HG03354 (cell line): ENCODE measurements around the gene RASA3.
"Not testable (repeated sequence)": the region's sequence is repeated elsewhere in the genome, so short reads cannot be mapped to it uniquely, and the experiment has no call there.

Experiments used
- ATAC-seq: cut with Tn5 transposase; IDR thresholded peaks from one replicate; pipeline ENCODE4 v1.9.1; 2021; ENCODE audit warnings: mild to moderate bottlenecking; ENCODE audit not compliant: unreplicated experiment, poor library complexity, severe bottlenecking

RASA3 gene

DNA sequence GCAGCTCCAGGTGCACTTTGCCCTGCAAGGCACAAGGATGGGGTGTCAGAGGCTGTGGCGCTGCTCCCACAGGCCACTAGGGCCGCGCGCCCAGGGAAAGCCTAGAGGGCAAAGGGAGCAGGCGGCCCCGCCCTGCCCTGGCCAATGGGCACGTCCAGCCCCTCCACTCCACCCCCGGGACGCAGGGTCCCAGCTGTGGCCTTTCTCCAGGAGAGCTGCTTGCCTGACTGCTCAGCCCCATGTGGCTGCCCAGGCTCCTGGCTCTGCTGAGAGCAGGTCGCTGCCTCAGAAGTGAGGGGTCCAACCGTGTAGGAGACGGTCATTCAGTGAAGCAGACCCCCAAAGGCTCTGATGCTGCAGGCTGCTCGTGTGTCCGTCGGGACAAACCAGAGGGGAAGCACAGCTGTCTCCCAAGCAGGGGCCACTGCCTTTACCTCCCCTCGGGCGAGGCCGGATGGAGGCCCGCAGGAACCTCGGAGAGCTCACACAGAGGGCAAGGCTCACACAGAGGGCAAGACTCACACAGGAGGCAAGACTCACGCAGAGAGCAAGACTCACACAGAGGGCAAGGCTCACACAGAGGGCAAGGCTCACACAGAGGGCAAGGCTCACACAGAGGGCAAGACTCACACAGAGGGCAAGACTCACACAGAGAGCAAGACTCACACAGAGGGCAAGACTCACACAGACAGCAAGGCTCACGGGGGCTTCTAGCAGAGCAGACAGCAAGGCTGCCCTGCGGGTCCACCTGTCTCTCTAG lies 102.4 kb downstream of the RASA3 start:
- ATAC-seq = no peak

- ATAC-seq = no peak
Measured at GRCh38 chr13:114027826-114028225, 104.6 kb downstream of the RASA3 start.

DNA sequence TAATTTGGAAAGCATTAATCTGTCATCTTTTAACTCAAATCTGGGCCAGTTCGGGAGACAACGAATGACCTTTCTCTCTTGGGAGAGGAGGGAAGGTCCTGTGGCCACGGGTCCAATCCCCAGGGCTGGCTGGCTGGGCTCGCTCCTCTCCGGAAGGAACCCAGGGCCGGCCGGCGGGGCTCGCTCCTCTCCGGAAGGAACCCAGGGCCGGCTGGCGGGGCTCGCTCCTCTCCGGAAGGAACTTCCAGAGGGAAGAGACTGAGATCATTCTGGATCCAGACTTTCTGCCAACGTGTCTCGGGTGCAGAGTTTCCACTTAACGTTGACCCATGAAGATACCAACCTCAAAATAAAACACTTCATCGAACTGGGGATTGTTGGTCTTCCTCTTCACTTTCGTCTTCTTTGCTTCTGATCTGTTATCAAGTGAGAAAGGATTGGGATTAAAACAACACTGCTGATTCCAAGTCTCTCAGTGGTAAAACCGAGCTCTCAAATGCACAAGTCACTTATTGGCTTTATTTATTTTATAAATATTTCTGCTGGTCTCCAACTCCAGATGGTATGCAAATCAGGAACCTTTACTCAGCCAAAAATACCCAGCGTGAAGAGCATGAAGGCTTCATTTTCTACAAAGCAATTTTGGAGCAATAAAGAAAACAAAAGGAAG lies 105.2 kb downstream of the RASA3 start:
- ATAC-seq = no peak

DNA sequence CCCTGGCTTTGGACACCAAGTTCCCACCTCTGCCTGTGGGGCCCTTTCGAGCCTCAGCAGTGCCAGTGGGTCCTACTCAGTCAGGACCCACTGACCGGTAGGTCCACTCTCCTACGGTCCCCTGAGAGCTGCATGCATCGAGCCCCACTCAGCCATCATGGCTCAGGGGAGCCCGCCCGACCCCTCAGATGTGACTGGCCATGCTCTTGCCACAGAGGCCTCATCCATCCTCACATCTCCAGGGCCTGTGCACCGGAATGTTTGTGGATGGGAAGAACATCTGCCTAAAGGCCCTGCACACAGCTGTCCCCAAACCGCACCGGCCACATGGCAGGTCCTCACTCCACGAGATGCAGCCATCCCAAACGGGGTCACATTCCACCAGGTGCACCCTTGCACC lies 105.9 kb downstream of the RASA3 start:
- no peak for ATAC-seq

- ATAC-seq = no peak
Measured at GRCh38 chr13:114025714-114026431, 106.5 kb downstream of the RASA3 start.

DNA sequence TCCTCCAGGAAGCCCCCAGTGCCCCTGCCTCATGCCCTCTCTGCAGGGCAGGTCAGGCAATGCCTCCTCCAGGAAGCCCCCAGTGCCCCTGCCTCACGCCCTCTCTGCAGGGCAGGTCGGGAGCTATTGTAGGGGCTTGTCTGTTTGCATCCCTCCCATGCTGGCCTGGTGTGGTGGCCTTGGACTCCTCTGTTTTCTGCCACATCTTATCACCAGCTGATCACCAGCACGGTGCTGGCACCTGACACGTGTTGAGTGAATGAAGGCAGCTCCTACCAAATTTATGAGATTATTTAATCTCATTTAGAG lies 107.1 kb downstream of the RASA3 start:
- ATAC-seq = no peak

DNA sequence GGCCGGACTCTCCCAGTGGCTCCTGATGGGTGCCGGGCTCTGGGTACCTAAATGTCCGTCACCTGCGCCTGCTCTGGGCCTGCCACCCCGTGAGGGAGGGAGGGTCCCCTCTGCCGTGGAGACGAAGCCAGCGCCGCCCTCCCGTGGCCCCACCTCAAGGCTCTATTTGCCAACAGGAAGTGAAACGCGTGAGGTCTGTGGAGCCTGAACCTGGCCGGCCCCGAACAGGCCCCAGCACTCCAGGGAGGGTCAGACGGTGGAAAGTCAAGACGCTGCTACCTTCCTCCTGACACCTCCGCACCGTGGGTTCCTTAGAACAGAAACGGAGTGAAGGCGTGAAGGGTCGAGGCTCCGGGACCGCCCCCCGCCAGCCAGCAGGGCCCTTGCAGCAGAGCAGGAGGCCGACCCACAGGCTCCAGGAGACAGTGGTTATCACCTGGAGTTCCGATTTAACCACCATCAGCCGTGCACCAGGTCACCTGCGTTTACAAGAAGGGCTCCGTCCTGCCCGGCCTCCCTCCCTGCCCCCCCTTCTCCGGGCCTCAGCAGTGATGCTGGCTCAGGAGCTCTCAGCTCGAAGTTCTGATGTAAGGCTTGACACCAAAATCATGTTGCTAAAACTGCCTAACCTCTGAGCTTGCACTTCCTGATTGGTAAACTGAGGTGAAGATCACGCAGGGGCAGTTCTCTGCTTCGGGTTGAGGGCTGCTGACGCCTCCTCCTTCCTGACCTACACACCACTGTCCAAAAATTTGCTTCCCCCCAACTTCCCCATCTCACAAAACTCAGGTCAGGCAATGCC lies 107.6 kb downstream of the RASA3 start:
- ATAC-seq = peak; percentile 73

DNA sequence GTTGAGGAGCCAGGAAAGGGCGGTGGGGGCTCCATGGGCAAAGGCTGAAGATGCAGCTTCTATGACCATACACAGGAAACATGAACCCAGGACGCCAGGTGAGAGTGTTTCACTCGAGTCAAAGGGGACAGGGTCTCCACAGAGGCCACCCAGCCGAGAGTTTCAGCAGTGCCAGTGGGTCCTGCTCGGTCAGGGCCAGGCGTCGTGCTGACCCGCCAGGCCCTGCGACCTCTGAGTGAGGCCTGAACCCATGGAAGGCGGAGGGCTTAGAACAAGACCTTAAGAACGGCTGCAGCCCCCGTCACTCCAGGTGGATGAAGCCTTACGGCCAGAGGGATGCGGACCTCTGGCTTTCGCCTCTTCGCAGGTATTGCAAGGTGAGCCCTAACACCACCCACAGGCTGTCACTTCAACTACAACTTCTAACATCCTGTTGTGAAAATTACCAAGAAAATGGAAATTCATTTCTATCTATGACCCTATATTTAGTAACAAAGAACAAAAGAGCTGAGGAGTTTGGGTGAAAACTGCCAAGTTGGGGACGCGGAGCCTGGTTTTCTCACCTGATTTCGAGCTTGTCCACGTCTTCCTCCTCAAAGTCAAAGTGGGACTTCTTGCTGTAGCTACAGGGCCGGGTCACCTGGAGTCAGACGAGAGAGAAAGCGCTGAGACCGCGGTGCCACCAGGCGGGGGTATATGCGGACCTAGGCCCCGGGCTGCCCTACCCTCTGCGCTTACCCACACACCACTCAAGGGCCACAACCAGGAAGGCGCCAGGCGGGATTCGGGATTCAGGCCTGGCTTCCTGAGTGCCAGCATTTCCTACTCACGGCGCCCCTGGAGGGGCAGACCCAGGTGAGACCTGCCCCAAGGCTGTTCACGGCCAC lies 108.5 kb downstream of the RASA3 start:
- ATAC-seq = no peak

- no peak for ATAC-seq
Measured at GRCh38 chr13:114022876-114023275, 109.5 kb downstream of the RASA3 start.

DNA sequence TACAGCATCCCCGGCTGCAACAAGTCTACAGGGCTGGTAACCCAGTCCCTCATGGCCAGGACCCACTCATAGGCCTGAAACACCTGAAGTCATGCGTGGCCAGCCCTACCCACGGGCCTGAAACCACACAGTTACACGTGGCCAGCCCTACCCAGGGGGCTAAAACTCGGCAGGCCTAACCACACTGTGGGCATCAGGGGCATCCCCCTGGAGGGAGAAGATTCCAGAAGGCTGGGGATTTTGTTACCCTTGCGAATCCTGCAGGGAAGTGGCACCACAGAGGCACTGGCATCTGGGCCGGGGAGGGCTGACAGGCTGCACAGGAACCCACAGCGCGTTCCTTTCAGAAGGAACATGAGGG lies 110.1 kb downstream of the RASA3 start:
- no peak for ATAC-seq

DNA sequence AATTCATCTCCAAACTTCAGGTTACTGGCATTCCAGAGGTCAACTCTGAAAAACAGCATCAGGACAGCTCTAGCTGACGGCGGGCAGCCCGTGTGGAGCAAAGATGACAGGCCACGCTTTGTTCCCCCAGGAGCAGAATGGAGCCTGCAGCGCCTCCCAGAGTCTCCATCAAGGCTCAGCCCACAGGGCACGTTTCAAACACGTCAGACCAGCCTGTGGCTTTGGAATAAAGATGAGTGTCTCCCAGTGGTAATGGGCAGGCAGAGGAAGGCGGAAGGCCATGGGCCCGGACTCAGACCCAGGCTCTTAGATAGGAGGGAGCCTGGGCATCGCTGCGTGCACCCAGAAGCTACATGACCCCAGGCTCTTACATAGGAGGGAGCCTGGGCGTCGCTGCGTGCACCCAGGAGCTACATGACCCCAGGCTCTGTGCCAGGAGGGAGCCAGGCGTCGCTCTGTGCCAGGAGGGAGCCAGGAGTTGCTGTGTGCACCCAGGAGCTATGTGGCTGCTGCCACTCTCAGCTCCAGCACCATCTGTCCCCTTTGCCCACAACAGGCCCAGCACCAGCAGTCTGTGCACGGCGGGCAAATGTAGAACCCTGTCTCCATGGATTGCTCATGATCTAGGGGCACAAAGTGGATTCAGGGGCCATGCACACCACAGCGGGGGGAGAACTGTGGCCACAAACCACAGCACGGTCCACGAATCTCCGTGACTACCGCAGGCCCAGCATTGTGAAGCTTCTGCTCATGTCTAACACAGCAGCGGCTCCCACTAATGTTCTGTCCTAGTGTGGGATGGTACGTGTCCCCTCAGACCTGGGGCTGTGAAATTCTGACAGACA lies 110.7 kb downstream of the RASA3 start:
- ATAC-seq = no peak

GRCh38 chr13:114020750-114021463 lies 111.5 kb downstream of the RASA3 start:
- no peak for ATAC-seq

GRCh38 chr13:114020134-114020533 lies 112.3 kb downstream of the RASA3 start:
- not testable (repeated sequence) for ATAC-seq

GRCh38 chr13:114019367-114019766 lies 113.1 kb downstream of the RASA3 start:
- no peak for ATAC-seq

DNA sequence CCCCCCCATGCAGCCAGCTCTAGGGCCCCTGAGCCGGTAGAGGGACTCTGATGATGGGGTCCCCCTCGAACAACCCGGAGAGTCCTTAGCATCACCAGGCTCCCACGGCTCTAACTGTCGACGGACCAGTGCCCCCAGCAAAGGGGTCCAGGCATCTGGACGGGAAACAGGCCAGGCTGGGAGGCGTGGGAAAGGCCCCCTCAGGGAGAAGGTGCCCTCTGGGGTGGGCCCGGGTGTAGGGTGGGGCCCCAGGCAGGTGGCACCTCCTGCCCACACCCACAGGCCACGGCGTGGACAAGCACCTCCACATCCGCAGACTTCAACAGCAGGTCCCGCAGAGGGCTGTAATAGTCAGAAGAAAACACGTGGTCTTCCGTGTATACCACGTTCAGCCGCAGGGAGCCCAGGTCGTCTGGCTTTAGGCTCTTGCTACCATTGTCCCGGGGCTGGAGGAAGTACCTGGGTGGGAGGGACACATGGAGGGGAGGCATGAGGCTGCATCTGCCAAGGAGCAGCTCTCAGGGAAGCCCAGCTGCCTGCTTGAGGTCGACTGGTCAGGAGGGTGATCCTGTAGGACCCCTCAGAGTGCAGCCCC lies 113.9 kb downstream of the RASA3 start:
- no peak for ATAC-seq

DNA sequence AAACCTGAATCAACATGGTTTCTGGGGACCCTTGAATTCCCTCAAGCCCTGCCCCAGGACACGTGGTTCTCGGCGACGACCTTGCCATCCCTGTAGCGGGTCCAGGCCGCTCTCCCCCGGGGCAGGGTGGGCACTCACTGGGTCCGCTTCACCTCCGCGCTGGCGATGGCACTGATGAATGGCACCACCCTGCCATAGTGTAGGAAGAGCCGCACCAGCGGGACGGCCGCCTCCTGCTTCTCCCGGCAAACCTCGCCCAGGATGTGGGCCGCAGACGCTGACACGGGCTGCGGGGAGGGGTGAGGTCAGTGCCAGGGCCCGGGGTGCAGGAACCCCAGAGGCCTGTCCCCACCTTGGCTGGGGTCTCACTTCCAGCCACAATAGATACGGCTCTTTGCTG lies 114.5 kb downstream of the RASA3 start:
- ATAC-seq = no peak

- no peak for ATAC-seq
Measured at GRCh38 chr13:114017028-114017630, 115.3 kb downstream of the RASA3 start.
